Endothelial cell of umbilical vein (primary cell): ENCODE data around the gene BBX. TPM values are rescaled to one million over a fixed set of nuclear protein-coding genes. Genes with fewer than 3 reads are reported as not detected.

Experiments
- BruUV-seq: library from RNA; stranded (reverse); fragments of 400-500 nt; replicated peaks from 2 replicates; lab custom pipeline; 2021; lab: Mats Ljungman, UMichigan
- CTCF ChIA-PET: fragments of 300-600, 350-600 bp; sonication (Branson Sonifier 250); formaldehyde crosslinking; loops from one replicate; lab custom pipeline; 2021; ENCODE audit warnings: antibody characterized with exemption, inconsistent platforms; lab: Charles Lee
- POLR2A ChIA-PET: fragments of 300-600, 350-600 bp; sonication (Branson Sonifier 250); formaldehyde crosslinking; loops from one replicate; lab custom pipeline; 2021; ENCODE audit warnings: antibody characterized with exemption, inconsistent platforms; lab: Charles Lee
- DNase-seq: peaks from one replicate; pipeline ENCODE4 v3.0.0-alpha.2; 2011; ENCODE audit warnings: low read depth, low spot score
- FAIRE-seq: peaks from 2 replicates; lab custom pipeline; 2011; peaks lifted over from hg19 to GRCh38; lab: Jason Lieb, UNC
- H2AFZ ChIP-seq: 2 replicates; pipeline ENCODE4 v1.6.0; 2012; ENCODE audit warnings: low read depth, low read length, control low read depth, inconsistent platforms
- H3K27ac ChIP-seq: 2 replicates; pipeline ENCODE4 v1.5.1; 2011; ENCODE audit warnings: low read depth, mild to moderate bottlenecking, control low read depth, low read length, moderate library complexity; ENCODE audit not compliant: insufficient read depth
- H3K27me3 ChIP-seq, 2 experiments: 2 replicates each; pipeline versions ENCODE4 v1.6.0 to v1.6.1; 2011; ENCODE audit warnings: low read length in 2 of 2, mixed read lengths in 1 of 2; ENCODE audit not compliant: control insufficient read depth in 2 of 2, insufficient read depth in 2 of 2
- H3K36me3 ChIP-seq, 2 experiments: 2 replicates in 1 of 2; 3 replicates in 1 of 2; pipeline ENCODE4 v1.5.1; 2011; ENCODE audit warnings: low read length in 2 of 2, mild to moderate bottlenecking in 1 of 2, moderate library complexity in 1 of 2; ENCODE audit not compliant: control insufficient read depth in 2 of 2, insufficient read depth in 2 of 2; ENCODE audit errors: extremely low read depth in 1 of 2
- H3K4me1 ChIP-seq: 3 replicates; pipeline ENCODE4 v1.5.1; 2011; ENCODE audit warnings: mild to moderate bottlenecking, low read length; ENCODE audit not compliant: control insufficient read depth, insufficient read depth; ENCODE audit errors: extremely low read depth
- H3K4me2 ChIP-seq: 2 replicates; pipeline ENCODE4 v1.6.1; 2011; ENCODE audit warnings: low read length, control low read depth, mixed read lengths; ENCODE audit not compliant: insufficient read depth
- H3K4me3 ChIP-seq, 3 experiments: fragments of 200-600 bp in 1 of 3; sonication (generic), shearing (Covaris generic) in 1 of 3; replicated peaks in 1 of 3; 2 replicates each; pipeline ENCODE4 v1.5.1; 2011 to 2016; ENCODE audit warnings: control low read depth in 3 of 3, low read length in 3 of 3, mild to moderate bottlenecking in 2 of 3, inconsistent platforms in 1 of 3, low read depth in 1 of 3, moderate library complexity in 1 of 3; ENCODE audit not compliant: insufficient read depth in 1 of 3
- H3K79me2 ChIP-seq: 2 replicates; pipeline ENCODE4 v1.6.0; 2012; ENCODE audit warnings: low read length, inconsistent platforms; ENCODE audit not compliant: control insufficient read depth, insufficient read depth
- H3K9ac ChIP-seq: replicated peaks from 2 replicates; pipeline ENCODE3; 2011; ENCODE audit warnings: low read length, control low read depth; ENCODE audit not compliant: insufficient read depth; ENCODE audit errors: extremely low read depth
- H3K9me1 ChIP-seq: replicated peaks from 3 replicates; pipeline ENCODE4 v1.6.0; 2011; ENCODE audit warnings: mild to moderate bottlenecking, low read length; ENCODE audit not compliant: control insufficient read depth, insufficient read depth; ENCODE audit errors: extremely low read depth
- H3K9me3 ChIP-seq: replicated peaks from 2 replicates; pipeline ENCODE4 v1.5.1; 2012; ENCODE audit warnings: low read length, inconsistent platforms; ENCODE audit not compliant: control insufficient read depth, insufficient read depth
- H4K20me1 ChIP-seq: replicated peaks from 2 replicates; pipeline ENCODE3; 2011; ENCODE audit warnings: mild to moderate bottlenecking, low read length; ENCODE audit not compliant: control insufficient read depth, insufficient read depth; ENCODE audit errors: extremely low read depth
- EZH2 ChIP-seq: IDR thresholded peaks from 2 replicates; pipeline ENCODE4 v1.6.1; 2012; ENCODE audit warnings: borderline replicate concordance, low read depth, mild to moderate bottlenecking, moderate library complexity, low read length, inconsistent platforms; ENCODE audit not compliant: severe bottlenecking
- FOS ChIP-seq: IDR thresholded peaks from 2 replicates; pipeline ENCODE4 v1.6.1; 2011; ENCODE audit warnings: mild to moderate bottlenecking, low read length, moderate library complexity, borderline replicate concordance; ENCODE audit not compliant: insufficient read depth
- GATA2 ChIP-seq: IDR thresholded peaks from 2 replicates; pipeline ENCODE4 v1.7.0; 2011; ENCODE audit warnings: low read depth, mild to moderate bottlenecking, moderate library complexity, mixed read lengths, low read length; ENCODE audit not compliant: insufficient read length, insufficient read depth
- JUN ChIP-seq: IDR thresholded peaks from 2 replicates; pipeline ENCODE4 v1.6.1; 2011; ENCODE audit warnings: borderline replicate concordance, low read depth; ENCODE audit not compliant: insufficient read length, insufficient read depth
- MYC ChIP-seq: IDR thresholded peaks from one replicate; pipeline ENCODE4 v1.6.1; 2011; ENCODE audit warnings: mild to moderate bottlenecking, low read depth, low read length
- POLR2A ChIP-seq: IDR thresholded peaks from 2 replicates; pipeline ENCODE4 v1.6.1; 2012; ENCODE audit warnings: low read depth, mild to moderate bottlenecking, control low read depth, low read length
- POLR2AphosphoS5 ChIP-seq: IDR thresholded peaks from 2 replicates; pipeline ENCODE4 v1.6.1; 2012; ENCODE audit warnings: low read depth, mild to moderate bottlenecking, control low read depth, low read length, moderate library complexity; ENCODE audit not compliant: insufficient read depth
- dilution Hi-C: fragments of 300-500 bp; cut with MboI; formaldehyde crosslinking; loops from one replicate; pipeline ENCODE4 v1.15.0; 2019; ENCODE audit warnings: low sequenced_read_pairs; ENCODE audit not compliant: extremely low pct_ligation_motif_present
- intact Hi-C: fragments of 100-400 bp; cut with micrococcal nuclease; formaldehyde crosslinking; loops from one replicate; pipeline ENCODE4 v1.10.0; 2022
- polyA plus RNA-seq, 4 experiments: library from polyadenylated mRNA; depleted of rRNA in 3 of 4; stranded (reverse) in 3 of 4; unstranded in 1 of 4; fragments of >200 nt; gene quantifications; 2 replicates each; pipeline versions ENCODE4 v1.2.1 to v1.2.3, GENCODE V29; 2011 to 2012; ENCODE audit warnings: missing spikeins in 1 of 4
- total RNA-seq: library from RNA; stranded (reverse); gene quantifications from 2 replicates; pipeline ENCODE4 v1.2.3, GENCODE V29; 2021
- TF ChIP-seq, protein P1 (sequence below): IDR thresholded peaks from 2 replicates; pipeline ENCODE4 v1.6.1; 2011; ENCODE audit not compliant: insufficient read depth, insufficient read length
- TF ChIP-seq, protein P2 (sequence below), 2 donors: IDR thresholded peaks; 1 replicate in 1 of 2; 2 replicates in 1 of 2; pipeline ENCODE4 v1.5.1; 2011; ENCODE audit warnings: low read length in 2 of 2, mild to moderate bottlenecking in 2 of 2, moderate library complexity in 2 of 2, control low read depth in 1 of 2, inconsistent platforms in 1 of 2, low read depth in 1 of 2; ENCODE audit not compliant: insufficient read depth in 1 of 2; ENCODE audit errors: extremely low read depth in 1 of 2

BBX gene
- total and polyA plus RNA-seq, 2 donors (not counting 3 experiments of a cell fraction or from before 2014, with no cell fraction given), result 21.4 to 43.4 TPM

DNA sequence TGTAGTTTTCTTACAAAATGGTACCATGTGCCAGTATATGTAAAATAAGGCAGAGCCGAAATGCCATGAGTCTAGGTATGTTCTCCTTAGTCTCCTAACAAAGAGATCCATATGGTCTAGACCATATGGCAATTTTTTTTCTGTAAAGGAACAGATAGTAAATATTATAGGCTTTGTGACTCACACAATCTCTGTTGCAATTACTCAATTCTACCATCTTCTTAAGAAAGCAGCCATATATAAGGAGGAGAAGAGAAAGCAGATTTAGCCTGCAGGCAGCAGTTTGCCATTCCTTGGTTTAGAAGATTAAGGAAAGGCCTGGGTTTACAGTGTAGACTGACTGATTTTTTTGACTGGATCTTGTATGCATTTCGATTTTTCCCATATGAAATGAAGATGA lies 16.3 kb upstream of the BBX start:
- H3K9ac ChIP-seq, result no peak overlapping the region
- no peaks in the 10 kb centered on the region for H3K9me1 ChIP-seq
- dilution Hi-C loops, result no loop called here
- H2AFZ ChIP-seq, result no peak overlapping the region
- no TSS peak for BruUV-seq
- H3K79me2 ChIP-seq, result no peaks in the 10 kb centered on the region
- intact Hi-C loops, result no loop called here
- H3K27ac ChIP-seq, result no peak overlapping the region
- H3K36me3 ChIP-seq, result no peaks in the 10 kb centered on the region
- no peak overlapping the region for H3K4me3 ChIP-seq
- TF ChIP-seq MYC (no peak), FOS (no peak), POLR2A (no peak), GATA2 (no peak), POLR2AphosphoS5 (no peak), EZH2 (no peak), JUN (no peak)
- TF ChIP-seq, protein P1, sequence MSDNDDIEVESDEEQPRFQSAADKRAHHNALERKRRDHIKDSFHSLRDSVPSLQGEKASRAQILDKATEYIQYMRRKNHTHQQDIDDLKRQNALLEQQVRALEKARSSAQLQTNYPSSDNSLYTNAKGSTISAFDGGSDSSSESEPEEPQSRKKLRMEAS, result no peak
- TF ChIP-seq, protein P2, sequence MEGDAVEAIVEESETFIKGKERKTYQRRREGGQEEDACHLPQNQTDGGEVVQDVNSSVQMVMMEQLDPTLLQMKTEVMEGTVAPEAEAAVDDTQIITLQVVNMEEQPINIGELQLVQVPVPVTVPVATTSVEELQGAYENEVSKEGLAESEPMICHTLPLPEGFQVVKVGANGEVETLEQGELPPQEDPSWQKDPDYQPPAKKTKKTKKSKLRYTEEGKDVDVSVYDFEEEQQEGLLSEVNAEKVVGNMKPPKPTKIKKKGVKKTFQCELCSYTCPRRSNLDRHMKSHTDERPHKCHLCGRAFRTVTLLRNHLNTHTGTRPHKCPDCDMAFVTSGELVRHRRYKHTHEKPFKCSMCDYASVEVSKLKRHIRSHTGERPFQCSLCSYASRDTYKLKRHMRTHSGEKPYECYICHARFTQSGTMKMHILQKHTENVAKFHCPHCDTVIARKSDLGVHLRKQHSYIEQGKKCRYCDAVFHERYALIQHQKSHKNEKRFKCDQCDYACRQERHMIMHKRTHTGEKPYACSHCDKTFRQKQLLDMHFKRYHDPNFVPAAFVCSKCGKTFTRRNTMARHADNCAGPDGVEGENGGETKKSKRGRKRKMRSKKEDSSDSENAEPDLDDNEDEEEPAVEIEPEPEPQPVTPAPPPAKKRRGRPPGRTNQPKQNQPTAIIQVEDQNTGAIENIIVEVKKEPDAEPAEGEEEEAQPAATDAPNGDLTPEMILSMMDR (IDR thresholded peaks at IDR 0.05; ENCODE audit: extremely low read depth in 1 of 2, insufficient read depth in 1 of 2, low read depth in 1 of 2, low read length in 2 of 2), result no peak
- H4K20me1 ChIP-seq, result no peaks in the 10 kb centered on the region
- DNase-seq (no peak), FAIRE-seq (no peak)
- H3K9me3 ChIP-seq, result no peaks in the 10 kb centered on the region
- CTCF ChIA-PET, result no interaction called here
- H3K4me1 ChIP-seq, result no peaks in the 10 kb centered on the region
- H3K4me2 ChIP-seq, result no peak overlapping the region
- POLR2A ChIA-PET, result no interaction called here
- H3K27me3 ChIP-seq, result peaks cover 8 to 14% of the 10 kb centered on the region in 2 experiments
